WI38 (cell line): ENCODE results near the gene BTNL2.

Experiments used
- H3K4me3 ChIP-seq: 2 replicates; pipeline ENCODE4 v1.5.1; 2011; ENCODE audit warnings: low read depth, mild to moderate bottlenecking, control low read depth, low read length
- CTCF ChIP-seq: IDR thresholded peaks from 2 replicates; pipeline ENCODE4 v1.5.1; 2012; ENCODE audit warnings: low read depth, mild to moderate bottlenecking, control low read depth, low read length

The BTNL2 gene

GRCh38 chr6:32382757-32383420 is 24.1 kb downstream of the BTNL2 start:
- no peak overlapping the region for H3K4me3 ChIP-seq
- no peak for TF ChIP-seq CTCF

- H3K4me3 ChIP-seq = no peak overlapping the region
- no peak for TF ChIP-seq CTCF
Observed at GRCh38 chr6:32379545-32379944, 27.4 kb downstream of the BTNL2 start.

- no peak for TF ChIP-seq CTCF
Observed at GRCh38 chr6:32375739-32376529, 31.0 kb downstream of the BTNL2 start.

GRCh38 chr6:32371803-32372202 is 35.2 kb downstream of the BTNL2 start, which contains the start of gene TSBP1:
TSBP1 (minus strand) TSS chr6:32371903; CDS start chr6:32371706, 197 bp downstream.
- no peak within 1 kb of the TSS for H3K4me3 ChIP-seq
- TF ChIP-seq CTCF = no peak

More at GRCh38 chr6:32375739-32376529, 31.0 kb downstream of the BTNL2 start:
- H3K4me3 ChIP-seq = no peak overlapping the region

GRCh38 chr6:32371229-32371628 is 35.8 kb downstream of the BTNL2 start:
- no peak for TF ChIP-seq CTCF
- H3K4me3 ChIP-seq = no peak overlapping the region

GRCh38 chr6:32370505-32370904 is 36.5 kb downstream of the BTNL2 start:
- no peak for TF ChIP-seq CTCF
- H3K4me3 ChIP-seq = no peak overlapping the region

GRCh38 chr6:32369660-32370059 is 37.3 kb downstream of the BTNL2 start:
- no peak overlapping the region for H3K4me3 ChIP-seq
- no peak for TF ChIP-seq CTCF
